Activated T-cell treated with anti-CD3 and anti-CD28 coated beads, Interleukin-2, amount 50 U/mL, for 1 hour (primary cell): ENCODE measurements around the gene SNUPN.
"Not testable (repeated sequence)": the region's sequence is repeated elsewhere in the genome, so short reads cannot be mapped to it uniquely, and the experiment has no call there.

Experiments used
- DNase-seq: peaks from one replicate; pipeline ENCODE4 v3.0.0-alpha.2; 2020

The SNUPN gene

GRCh38 chr15:75578173-75578947 is 47.2 kb downstream of the SNUPN start:
- peak; percentile 52 for DNase-seq

- DNase-seq, result peak; percentile 21
Measured at GRCh38 chr15:75577401-75578172, 47.9 kb downstream of the SNUPN start.

- no peak for DNase-seq
Measured at GRCh38 chr15:75573648-75574384, 51.7 kb downstream of the SNUPN start.

- DNase-seq, result no peak
Measured at GRCh38 chr15:75570126-75570845, 55.2 kb downstream of the SNUPN start.

GRCh38 chr15:75565062-75565970 is 60.2 kb downstream of the SNUPN start:
- DNase-seq, result no peak

- no peak for DNase-seq
Measured at GRCh38 chr15:75561888-75562287, 63.6 kb downstream of the SNUPN start.

- not testable (repeated sequence) for DNase-seq
Measured at GRCh38 chr15:75559360-75559759, 66.2 kb downstream of the SNUPN start.

DNA sequence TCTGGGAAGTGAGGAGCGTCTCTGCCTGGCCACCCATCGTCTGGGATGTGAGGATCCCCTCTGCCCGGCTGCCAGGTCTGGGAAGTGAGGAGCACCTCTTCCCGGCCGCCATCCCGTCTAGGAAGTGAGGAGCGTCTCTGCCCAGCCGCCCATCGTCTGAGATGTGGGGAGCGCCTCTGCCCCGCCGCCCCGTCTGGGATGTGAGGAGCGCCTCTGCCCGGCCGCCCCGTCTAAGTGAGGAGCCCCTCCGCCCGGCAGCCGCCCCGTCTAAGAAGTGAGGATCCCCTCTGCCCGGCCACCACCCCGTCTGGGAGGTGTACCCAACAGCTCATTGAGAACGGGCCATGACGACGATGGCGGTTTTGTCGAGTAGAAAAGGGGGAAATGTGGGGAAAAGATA is 66.6 kb downstream of the SNUPN start:
- DNase-seq, result not testable (repeated sequence)

GRCh38 chr15:75554717-75555116 is 70.8 kb downstream of the SNUPN start:
- DNase-seq, result no peak

GRCh38 chr15:75553659-75554058 is 71.9 kb downstream of the SNUPN start:
- DNase-seq, result no peak

GRCh38 chr15:75551091-75551490 is 74.4 kb downstream of the SNUPN start:
- DNase-seq, result no peak
